ENCODE data around the gene LPCAT2.

GRCh38 chr16:55605754-55606336 is 97.0 kb downstream of the LPCAT2 start:
- no peak for TF ChIP-seq CTCF (IDR thresholded peaks at IDR 0.05)
- TF ChIP-seq POLR2A (IDR thresholded peaks at IDR 0.05), result no peak
